Skeletal muscle cell (primary cell): ENCODE data around the gene ELOVL3.
"Not testable (repeated sequence)": the region's sequence is repeated elsewhere in the genome, so short reads cannot be mapped to it uniquely, and the experiment has no call there.

Source experiments
- DNase-seq: peaks from one replicate; pipeline ENCODE4 v3.0.0-alpha.2; 2010; ENCODE audit warnings: low read depth
- H3K4me3 ChIP-seq: 2 replicates; pipeline ENCODE4 v1.5.1; 2011; ENCODE audit warnings: low read depth, mild to moderate bottlenecking, control low read depth, low read length, moderate library complexity

The ELOVL3 gene, protein sequence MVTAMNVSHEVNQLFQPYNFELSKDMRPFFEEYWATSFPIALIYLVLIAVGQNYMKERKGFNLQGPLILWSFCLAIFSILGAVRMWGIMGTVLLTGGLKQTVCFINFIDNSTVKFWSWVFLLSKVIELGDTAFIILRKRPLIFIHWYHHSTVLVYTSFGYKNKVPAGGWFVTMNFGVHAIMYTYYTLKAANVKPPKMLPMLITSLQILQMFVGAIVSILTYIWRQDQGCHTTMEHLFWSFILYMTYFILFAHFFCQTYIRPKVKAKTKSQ

GRCh38 chr10:102225646-102226541, at the start of gene ELOVL3:
Gene ELOVL3, plus strand, starts transcription at chr10:102226299. Its CDS starts 250 bp downstream, at chr10:102226549.
- peak within 1 kb of the TSS; percentile 35 for H3K4me3 ChIP-seq
- DNase-seq = peak; percentile 83

DNA sequence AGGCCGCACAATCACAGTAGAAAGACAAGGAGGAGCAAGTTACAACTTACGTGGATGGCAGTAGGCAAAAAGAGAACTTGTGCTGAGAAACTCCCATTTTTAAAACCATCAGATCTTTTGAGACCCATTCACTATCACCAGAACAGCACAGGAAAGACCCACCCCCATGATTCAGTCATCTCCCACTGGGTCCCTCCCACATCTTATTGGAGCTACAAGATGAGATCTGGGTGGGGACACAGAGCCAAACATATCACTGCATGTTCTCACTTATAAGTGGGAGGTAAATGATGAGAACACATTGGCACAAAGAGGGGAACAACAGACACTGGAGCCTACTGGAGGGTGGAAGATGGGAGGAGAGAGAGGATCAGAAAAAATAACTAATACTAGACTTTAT, 41.5 kb upstream of the ELOVL3 start:
- DNase-seq = no peak

DNA sequence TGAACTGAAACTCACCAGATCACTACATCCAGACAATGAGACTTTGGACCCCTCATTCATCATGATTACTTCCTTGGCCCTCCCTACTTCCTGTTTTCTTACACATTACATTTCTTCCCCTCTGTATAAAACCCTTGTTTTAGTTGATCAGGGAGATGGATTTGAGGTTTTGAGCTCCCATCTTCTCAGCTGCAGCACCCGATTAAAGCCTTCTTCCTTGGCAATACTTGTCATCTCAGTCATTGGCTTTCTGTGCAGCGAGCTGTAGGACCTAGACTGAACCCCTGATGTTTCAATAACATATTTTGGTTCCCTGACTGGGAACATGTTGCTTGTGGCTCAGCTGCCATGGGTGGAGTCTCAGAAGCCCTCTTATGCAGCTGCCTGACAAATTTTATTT, 40.8 kb upstream of the ELOVL3 start:
- no peak overlapping the region for H3K4me3 ChIP-seq
- DNase-seq = no peak

More for the DNA sequence above, 41.5 kb upstream of the ELOVL3 start:
- H3K4me3 ChIP-seq = no peak overlapping the region

DNA sequence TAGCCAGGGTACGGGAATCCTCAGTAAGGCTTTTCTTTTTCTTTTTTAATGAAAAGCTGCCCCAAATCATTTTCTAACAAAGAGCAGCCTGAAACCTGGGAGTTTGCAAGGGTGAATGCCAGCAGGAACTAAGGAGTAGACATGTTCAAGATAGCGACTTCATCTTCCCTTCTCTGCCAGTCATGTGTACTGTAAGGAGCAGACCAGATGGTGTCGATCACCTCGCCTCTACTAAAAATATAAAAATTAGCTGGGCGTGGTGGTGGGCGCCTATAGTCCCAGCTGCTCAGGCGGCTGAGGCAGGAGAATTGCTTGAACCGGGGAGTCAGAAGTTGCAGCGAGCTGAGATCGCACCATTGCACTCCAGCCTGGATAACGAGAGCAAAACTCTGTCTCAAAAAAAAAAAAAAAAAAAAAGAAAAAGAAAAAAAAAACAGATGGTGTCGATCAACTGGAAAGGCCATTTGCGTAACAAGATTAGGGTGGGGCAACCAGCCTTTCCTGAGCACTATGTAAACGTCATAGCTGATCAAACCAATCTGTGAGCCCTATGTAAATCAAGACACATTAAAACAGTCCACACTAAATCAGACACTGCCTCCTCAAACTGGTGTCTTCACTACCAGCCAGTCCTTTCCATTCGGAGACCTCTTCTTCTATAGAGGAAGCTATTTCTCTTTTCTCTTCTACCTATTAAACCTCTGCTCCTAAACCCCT, 40.1 kb upstream of the ELOVL3 start:
- no peak overlapping the region for H3K4me3 ChIP-seq
- DNase-seq = no peak

DNA sequence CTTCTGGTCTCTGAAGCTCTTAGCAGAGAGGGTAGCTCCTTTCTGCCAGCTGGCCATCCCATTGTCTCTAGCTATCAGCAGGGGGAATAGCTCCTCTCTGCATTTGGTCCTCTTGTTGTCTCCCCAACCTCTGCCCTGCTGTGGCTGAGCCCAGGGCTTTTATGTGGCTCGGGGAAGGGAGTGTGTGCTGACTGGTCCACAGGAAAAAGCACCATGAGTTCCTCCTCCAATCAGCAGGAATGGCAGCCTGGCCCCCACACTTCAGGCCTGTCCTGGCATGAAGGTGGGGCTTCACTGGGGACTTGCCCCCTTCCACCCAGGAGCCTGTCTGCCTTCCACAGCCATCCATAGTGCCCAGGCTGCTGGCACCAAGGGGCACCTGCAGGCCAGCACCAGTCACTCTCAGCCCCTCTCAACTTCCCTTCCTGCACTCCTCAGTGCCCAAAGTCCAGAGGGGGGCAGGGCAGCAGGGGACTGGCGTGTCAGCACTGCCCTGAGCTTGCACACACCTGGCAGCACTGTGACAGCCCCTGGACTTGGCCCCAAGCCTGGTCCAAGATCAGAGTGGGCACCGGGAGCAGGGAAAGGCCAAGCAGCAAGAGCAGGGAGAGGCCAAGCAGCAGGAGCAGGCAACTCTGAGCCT, 37.7 kb upstream of the ELOVL3 start:
- DNase-seq = no peak
- no peak overlapping the region for H3K4me3 ChIP-seq

- DNase-seq, H3K4me3 ChIP-seq: not testable (repeated sequence)
These were observed 36.9 kb upstream of the ELOVL3 start for GRCh38 chr10:102188941-102189898.

DNA sequence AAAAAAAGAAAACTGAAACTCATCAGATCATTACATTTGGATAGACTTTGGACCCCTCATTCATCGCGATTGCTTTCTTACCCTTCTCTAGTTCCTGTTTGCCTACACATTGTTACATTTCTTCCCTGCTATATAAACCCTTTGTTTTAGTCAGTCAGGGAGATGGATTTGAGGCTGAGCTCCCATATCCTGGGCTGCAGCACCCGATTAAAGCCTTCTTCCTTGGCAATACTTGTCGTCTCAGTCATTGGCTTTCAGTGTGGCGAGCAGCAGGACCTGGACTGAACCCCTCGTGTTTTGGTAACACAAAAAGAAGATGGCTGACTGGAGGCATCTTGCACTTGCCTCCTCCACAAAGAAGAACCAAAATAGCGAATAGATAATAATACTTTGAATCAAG, 34.1 kb upstream of the ELOVL3 start:
- DNase-seq = no peak
- H3K4me3 ChIP-seq = no peak overlapping the region

DNA sequence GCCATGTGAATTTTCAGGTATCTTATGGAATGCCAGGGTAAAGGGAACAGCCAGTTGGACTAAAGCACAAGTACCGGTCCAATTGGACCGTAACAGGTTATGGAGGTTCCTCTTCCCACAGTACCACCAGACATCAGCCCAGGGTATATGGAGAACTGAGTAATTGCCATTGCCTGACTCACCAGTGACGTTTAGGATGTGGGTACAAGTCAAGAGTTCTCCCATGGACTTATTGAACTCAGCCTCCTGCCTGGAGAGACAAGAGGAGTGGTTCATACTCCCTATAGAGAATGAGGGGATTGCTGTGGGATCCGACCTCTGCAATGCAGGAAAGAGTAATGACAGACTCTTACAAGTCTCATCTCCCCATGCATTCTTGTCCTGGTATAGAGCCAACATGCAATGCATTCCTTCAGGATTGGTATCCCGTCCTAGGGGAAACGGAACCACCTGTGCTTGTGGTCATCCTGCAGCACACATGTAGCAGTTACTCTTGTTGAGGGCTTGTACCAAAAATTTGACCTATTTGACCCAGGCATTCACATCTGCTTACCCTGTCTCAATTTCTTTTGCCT, 30.7 kb upstream of the ELOVL3 start:
- DNase-seq = peak; percentile 43
- H3K4me3 ChIP-seq = no peak overlapping the region

DNA sequence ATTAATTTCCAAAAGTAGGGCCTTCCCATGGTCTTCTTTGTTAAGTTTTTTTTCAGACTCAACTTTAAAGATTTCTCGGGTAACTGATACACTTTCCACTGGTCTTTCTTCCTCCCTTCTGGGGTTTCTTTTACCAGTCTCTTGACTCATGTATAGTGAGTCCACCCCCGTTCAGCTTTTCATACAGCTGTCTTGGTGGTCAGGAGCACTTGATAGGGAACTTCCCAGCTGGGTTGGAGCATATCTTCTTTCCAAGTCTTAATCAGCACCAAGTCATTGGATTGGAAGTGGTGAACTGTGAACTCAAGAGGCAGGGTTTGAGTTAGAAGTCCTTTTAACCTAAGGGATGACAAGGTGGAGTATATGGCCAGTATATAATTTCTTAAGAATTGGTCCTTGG, 29.2 kb upstream of the ELOVL3 start:
- no peak overlapping the region for H3K4me3 ChIP-seq
- no peak for DNase-seq

DNA sequence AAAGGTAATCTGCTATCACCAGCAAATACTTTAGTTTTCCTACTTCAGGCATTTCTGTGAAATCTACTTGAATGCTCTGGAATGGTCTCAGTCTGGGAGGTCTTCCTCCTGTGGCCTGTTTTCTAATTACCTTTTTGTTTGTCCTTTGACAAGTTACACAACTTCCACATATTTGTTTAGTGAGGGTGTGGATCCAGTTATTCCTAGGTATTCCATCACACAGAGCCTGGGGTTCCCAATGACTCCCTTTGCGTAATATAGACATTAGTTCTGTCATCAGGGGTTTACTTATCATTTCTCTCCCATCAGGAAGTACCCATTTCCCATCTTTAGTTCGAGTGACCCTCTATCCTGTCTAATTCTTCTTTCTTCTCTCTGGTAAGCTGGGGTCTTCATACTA, 28.1 kb upstream of the ELOVL3 start:
- no peak overlapping the region for H3K4me3 ChIP-seq
- DNase-seq = no peak

DNA sequence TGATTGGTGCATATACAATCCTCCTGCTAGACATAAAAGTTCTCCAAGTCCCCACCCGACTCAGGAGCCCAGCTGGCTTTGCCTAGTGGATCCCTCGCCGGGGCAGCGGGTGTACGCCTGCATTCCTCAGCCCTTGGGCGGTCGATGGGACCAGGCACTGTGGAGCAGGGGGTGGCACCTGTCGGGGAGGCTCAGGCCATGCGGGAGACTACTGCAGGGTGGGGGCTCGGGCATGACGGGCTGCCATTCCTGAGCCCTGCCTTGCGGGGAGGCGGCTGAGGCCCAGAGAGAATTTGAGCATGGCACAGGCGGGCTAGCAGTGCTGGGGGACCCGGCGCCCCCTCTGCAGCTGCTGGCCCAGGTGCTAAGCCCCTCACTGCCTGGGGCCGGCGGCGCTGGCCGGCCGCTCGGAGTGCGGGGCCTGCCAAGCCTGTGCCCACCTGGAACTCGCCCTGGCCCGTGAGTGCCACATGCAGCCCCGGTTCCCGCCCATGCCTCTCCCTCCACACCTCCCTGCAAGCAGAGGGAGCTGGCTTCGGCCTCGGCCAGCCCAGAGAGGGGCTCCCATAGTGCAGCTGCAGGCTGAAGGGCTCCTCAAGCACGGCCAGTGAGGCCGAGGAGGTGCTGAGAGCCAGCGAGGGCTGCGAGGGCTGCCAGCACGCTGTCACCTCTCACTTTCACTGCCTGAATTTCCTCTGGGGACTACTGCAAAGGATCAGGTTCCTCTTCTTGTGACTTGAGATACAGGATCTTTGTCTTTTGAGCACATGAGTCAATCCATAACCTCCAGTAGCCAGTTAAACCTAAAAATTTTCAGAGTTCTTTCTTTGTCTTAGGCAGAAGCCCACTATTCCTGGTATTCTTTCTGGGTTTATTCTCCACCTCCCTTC, 25.1 kb upstream of the ELOVL3 start:
- no peak for DNase-seq
- H3K4me3 ChIP-seq = no peak overlapping the region

DNA sequence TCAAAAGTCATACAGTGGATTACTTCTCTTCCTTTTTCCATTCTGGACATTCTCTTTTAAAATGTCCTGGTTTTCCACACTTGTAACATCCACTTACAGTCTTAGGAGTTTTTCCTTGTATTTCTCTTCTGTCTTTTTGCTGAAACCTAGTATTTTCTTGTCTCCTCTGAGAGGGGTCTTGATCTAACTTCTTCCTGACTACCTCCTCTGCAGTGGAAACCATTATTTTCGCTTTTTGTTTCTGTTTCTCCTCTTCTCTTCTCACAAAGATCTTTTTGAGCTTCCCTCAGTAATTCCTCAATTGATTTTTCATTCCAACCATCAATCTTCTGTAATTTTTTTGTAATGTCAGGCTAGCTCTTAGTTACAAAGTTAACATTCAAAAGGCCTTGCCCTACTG, 23.7 kb upstream of the ELOVL3 start:
- H3K4me3 ChIP-seq = no peak overlapping the region
- no peak for DNase-seq

- no peak overlapping the region for H3K4me3 ChIP-seq
- no peak for DNase-seq
These were observed 17.6 kb upstream of the ELOVL3 start for GRCh38 chr10:102208311-102209035.

DNA sequence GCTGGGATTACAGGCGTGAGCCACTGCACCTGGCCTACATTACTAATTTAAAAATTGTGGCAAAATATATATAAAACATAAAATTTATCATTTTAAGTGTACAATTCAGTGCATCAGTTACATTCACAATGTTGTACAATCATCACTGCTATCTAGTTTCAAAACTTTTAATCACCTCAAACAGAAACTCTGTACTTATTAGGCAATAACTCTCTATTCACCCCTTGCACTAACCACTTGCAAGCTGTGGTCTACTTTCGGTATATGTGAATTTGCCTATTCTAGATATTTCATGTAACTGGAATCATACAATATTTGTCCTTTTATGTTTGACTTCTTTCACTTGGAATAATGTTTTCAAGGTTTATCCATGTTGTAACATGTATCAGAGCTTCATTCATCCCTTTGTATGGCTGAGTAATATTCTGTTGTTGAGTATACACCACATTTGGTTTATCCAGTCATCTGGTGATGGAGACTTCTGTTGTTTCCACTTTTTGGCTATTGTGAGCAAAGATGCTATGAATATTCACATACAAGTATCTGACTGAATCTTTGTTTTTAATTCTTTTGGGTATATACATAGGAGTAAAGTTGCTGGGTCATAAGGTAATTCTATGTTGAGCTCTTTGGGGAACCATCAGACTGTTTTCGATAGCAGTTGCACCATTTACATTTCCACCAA, 14.3 kb upstream of the ELOVL3 start:
- no peak overlapping the region for H3K4me3 ChIP-seq
- no peak for DNase-seq

DNA sequence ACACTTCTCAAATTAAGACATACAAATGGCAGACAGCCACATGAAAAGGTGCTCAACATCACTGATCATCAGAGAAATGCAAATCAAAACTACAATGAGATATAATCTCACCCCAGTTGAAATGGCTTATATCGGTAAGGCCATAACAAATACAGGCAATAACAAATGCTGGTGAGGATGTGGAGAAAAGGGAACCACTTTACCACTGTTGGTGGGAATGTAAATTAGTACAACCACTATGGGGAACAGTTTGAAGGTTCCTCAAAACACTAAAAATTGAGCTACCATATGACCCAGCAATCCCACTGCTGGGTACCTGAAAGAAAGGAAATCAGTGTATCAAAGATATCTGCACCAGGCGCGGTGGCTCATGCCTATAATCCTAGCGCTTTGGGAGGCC, 12.5 kb upstream of the ELOVL3 start:
- H3K4me3 ChIP-seq, DNase-seq: not testable (repeated sequence)

- no peak for DNase-seq
These were observed 6.7 kb upstream of the ELOVL3 start for GRCh38 chr10:102219370-102219769.

More at GRCh38 chr10:102219370-102219769, 6.7 kb upstream of the ELOVL3 start:
- no peak overlapping the region for H3K4me3 ChIP-seq
